ENCODE measurements around the gene MARCHF3. TPM values are rescaled to one million over a fixed set of nuclear protein-coding genes. Genes with fewer than 3 reads are reported as not detected.

The MARCHF3 gene
- total RNA-seq, 1 donor from 2014 or later, result 5.7 TPM

DNA sequence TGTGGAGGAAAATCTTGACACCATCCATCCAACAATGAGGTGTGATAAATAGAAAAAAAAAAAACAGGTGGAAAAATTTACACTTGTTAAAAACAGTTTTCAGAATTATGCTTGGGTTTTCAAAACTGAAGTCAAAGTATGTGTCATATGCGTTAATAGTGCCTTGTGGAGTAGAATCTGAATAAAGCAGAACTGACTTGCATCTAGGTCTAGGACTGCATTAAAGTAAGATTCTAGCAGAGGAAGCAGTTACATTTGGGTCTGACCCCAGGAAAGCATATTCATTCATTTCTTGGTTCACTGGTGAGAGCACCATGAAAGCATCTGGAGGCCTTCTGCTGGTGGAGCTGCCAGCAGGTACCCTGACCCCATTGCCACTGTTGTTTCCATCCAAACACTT, 89.0 kb downstream of the MARCHF3 start:
- TF ChIP-seq, protein P1, sequence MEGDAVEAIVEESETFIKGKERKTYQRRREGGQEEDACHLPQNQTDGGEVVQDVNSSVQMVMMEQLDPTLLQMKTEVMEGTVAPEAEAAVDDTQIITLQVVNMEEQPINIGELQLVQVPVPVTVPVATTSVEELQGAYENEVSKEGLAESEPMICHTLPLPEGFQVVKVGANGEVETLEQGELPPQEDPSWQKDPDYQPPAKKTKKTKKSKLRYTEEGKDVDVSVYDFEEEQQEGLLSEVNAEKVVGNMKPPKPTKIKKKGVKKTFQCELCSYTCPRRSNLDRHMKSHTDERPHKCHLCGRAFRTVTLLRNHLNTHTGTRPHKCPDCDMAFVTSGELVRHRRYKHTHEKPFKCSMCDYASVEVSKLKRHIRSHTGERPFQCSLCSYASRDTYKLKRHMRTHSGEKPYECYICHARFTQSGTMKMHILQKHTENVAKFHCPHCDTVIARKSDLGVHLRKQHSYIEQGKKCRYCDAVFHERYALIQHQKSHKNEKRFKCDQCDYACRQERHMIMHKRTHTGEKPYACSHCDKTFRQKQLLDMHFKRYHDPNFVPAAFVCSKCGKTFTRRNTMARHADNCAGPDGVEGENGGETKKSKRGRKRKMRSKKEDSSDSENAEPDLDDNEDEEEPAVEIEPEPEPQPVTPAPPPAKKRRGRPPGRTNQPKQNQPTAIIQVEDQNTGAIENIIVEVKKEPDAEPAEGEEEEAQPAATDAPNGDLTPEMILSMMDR (IDR thresholded peaks at IDR 0.05; ENCODE audit: partially characterized antibody, unreplicated experiment), result no peak
- Mint-ChIP-seq H3K4me1 (ENCODE audit: low read depth, unreplicated experiment) (peaks cover 3% of the 10 kb centered on the region), H3K27ac (ENCODE audit: unreplicated experiment) (no peak overlapping the region), H3K27me3 (ENCODE audit: unreplicated experiment) (no peaks in the 10 kb centered on the region), H3K9me3 (ENCODE audit: unreplicated experiment) (no peaks in the 10 kb centered on the region), H3K4me3 (ENCODE audit: unreplicated experiment) (no peak overlapping the region), H3K36me3 (ENCODE audit: unreplicated experiment) (no peaks in the 10 kb centered on the region)
- no peak for DNase-seq

DNA sequence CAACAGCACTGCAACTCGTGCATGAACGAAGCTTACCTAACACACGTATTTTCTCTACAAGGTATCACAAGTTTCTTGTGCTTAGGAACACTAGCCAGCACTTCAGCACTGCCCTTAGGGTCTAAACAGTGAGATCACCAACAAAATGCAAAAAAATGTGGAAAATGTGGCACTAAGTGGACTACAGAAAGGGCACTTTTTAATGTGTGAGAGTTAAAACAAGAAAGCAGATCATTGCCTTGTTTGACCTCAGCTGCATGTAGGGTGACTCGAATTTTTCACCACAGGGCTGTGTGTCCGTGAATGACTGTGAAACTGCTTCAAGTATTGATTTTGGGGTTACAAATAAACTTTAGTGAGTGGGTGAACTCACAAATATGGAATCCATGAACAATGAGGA, 90.5 kb downstream of the MARCHF3 start:
- no peaks in the 10 kb centered on the region for H3K27me3 Mint-ChIP-seq (ENCODE audit: unreplicated experiment)

DNA sequence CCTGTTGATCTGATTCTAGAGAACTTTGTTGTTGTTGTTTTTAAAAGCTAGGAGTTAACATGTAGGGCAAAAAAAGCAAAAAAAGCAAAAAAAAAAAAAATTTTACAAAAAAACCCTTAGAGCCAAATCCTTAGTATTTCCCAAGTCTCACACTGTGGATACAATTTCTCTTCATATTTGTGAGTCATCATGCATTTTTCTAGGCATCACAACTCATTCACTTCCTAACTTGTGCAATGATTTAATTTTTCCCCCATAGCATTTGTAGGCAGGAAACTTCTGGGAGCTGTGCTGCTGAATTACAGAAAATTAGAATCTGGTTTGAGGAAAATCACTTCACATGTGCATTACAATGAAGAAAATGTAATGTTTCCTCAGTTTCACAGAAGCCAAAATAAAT, 91.9 kb downstream of the MARCHF3 start:
- DNase-seq, result no peak
- H3K4me1 Mint-ChIP-seq (ENCODE audit: low read depth, unreplicated experiment), result peaks cover 3% of the 10 kb centered on the region
- H3K9me3 Mint-ChIP-seq (ENCODE audit: unreplicated experiment), result no peaks in the 10 kb centered on the region
- H3K36me3 Mint-ChIP-seq (ENCODE audit: unreplicated experiment), result no peaks in the 10 kb centered on the region
- no peak overlapping the region for H3K4me3 Mint-ChIP-seq (ENCODE audit: unreplicated experiment)
- TF ChIP-seq, protein P1 (IDR thresholded peaks at IDR 0.05; ENCODE audit: partially characterized antibody, unreplicated experiment), result no peak
- H3K27me3 Mint-ChIP-seq (ENCODE audit: unreplicated experiment), result no peaks in the 10 kb centered on the region
- no peak overlapping the region for H3K27ac Mint-ChIP-seq (ENCODE audit: unreplicated experiment)

More for the DNA sequence above, 90.5 kb downstream of the MARCHF3 start:
- no peaks in the 10 kb centered on the region for H3K9me3 Mint-ChIP-seq (ENCODE audit: unreplicated experiment)
- no peak overlapping the region for H3K27ac Mint-ChIP-seq (ENCODE audit: unreplicated experiment)
- H3K4me3 Mint-ChIP-seq (ENCODE audit: unreplicated experiment), result no peak overlapping the region
- no peak for DNase-seq
- peaks cover 3% of the 10 kb centered on the region for H3K4me1 Mint-ChIP-seq (ENCODE audit: low read depth, unreplicated experiment)
- no peaks in the 10 kb centered on the region for H3K36me3 Mint-ChIP-seq (ENCODE audit: unreplicated experiment)
- TF ChIP-seq, protein P1 (IDR thresholded peaks at IDR 0.05; ENCODE audit: partially characterized antibody, unreplicated experiment), result no peak

DNA sequence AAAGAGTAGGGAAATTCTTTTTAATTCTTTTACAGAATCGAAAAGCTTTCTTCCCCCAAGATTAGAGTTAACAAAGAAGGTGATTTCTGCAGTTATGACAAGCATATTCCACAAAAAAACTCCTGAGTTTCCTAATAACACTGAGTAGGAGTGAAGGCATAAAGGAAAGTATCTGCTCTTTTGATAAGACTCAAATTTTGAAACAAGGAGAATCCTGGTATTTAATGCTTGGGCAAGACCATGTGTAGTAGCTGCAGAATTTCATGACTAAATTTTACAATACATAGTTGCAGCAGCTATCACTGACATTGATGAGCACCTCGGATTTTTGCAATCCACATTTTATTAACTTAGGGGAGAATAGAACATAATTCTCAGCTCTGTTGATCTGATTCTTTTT, 92.6 kb downstream of the MARCHF3 start:
- Mint-ChIP-seq H3K4me3 (ENCODE audit: unreplicated experiment) (no peak overlapping the region), H3K36me3 (ENCODE audit: unreplicated experiment) (no peaks in the 10 kb centered on the region), H3K27ac (ENCODE audit: unreplicated experiment) (no peak overlapping the region), H3K27me3 (ENCODE audit: unreplicated experiment) (no peaks in the 10 kb centered on the region), H3K4me1 (ENCODE audit: low read depth, unreplicated experiment) (peaks cover 3% of the 10 kb centered on the region), H3K9me3 (ENCODE audit: unreplicated experiment) (no peaks in the 10 kb centered on the region)
- TF ChIP-seq, protein P1 (IDR thresholded peaks at IDR 0.05; ENCODE audit: partially characterized antibody, unreplicated experiment), result no peak
- no peak for DNase-seq

DNA sequence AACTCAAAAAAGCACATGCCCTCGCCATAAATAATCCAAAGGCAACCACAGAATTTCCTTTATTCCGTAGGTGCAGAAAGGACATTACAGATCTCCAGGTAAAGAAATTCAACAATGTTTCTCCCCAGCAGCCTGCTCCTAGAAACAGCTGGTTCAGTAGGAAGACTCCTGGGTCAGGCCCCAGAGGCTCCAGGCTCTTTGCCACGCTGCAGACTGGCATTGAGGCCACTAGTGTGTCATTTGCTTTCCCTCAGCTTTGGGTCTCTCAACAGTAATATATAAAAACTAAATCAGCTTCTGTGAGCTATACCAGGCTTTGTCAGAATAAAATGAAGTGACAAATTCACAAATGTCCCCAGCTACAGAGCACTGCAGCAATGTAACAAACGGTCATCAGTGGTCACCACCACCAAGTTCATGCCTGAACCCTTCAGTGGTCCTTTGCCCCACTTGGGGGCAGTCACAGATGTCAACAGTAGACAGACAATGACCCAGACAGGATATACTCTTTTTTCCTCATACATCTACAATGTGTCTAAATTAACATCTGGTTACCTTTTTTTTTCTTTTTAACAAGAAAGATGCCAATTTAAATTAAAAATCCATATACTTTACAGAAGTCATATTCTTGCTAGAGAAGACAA, 93.5 kb downstream of the MARCHF3 start:
- no peak overlapping the region for H3K27ac Mint-ChIP-seq (ENCODE audit: unreplicated experiment)
- H3K4me1 Mint-ChIP-seq (ENCODE audit: low read depth, unreplicated experiment), result peaks cover 2% of the 10 kb centered on the region
- no peak overlapping the region for H3K4me3 Mint-ChIP-seq (ENCODE audit: unreplicated experiment)
- no peaks in the 10 kb centered on the region for H3K9me3 Mint-ChIP-seq (ENCODE audit: unreplicated experiment)
- H3K27me3 Mint-ChIP-seq (ENCODE audit: unreplicated experiment), result no peaks in the 10 kb centered on the region
- no peaks in the 10 kb centered on the region for H3K36me3 Mint-ChIP-seq (ENCODE audit: unreplicated experiment)
- no peak for DNase-seq
- TF ChIP-seq, protein P1 (IDR thresholded peaks at IDR 0.05; ENCODE audit: partially characterized antibody, unreplicated experiment), result no peak

Measured in glutamatergic neuron (in vitro differentiated cells).